Pons (tissue), 1 donor: ENCODE data around the gene GABPB2.

Experiments used
- DNase-seq: peaks from one replicate; pipeline ENCODE4 v3.0.0-alpha.2; 2016; ENCODE audit warnings: low spot score

Gene GABPB2

DNA sequence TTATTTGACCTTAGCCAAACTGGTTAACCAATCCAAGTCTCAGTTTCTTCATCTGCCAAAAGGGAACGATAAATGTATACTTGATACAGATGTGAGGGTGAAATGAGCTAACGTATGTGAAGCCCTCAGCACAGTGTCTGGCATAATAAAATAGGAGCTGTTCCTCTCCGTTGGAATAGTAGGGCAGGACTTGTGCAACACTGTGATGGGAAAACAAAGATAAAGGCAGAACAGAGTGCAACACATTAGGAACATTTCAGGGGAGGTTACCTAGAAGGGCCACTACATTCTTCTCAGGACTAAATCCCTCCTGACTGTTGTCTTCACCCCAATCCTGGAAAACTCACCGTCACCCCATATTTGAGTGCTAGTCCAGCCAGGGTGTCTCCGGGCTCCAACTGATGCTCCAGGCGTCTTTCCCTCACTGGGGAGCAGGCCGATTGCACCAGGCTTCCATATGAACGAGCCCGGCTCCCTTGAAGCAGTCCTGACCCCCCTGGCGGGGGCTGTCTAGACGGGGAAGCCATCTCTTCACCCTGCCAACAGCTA is 94.2 kb downstream of the GABPB2 start:
- no peak for DNase-seq

DNA sequence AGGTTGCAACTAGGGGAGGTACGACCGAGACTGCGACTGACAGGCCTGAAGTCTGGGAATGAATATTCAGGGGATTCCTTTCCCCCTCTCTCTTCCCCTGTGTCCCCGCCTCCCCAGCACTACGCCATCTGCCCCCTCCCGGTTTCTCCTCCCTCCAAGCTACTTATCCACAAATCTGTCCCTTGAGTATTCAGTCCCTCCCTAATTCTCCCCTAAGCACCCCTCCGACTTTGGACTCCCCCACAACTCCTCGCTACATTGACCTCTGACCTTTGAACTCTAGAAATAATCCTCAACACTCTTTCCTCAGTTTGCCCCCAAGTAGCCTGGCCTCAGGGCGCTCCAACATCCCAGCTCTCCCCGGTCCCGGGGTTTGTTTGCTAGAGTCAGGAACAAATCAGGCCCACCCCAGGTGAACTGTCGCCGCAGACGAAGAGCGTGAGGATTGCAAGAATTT is 94.7 kb downstream of the GABPB2 start:
- no peak for DNase-seq

DNA sequence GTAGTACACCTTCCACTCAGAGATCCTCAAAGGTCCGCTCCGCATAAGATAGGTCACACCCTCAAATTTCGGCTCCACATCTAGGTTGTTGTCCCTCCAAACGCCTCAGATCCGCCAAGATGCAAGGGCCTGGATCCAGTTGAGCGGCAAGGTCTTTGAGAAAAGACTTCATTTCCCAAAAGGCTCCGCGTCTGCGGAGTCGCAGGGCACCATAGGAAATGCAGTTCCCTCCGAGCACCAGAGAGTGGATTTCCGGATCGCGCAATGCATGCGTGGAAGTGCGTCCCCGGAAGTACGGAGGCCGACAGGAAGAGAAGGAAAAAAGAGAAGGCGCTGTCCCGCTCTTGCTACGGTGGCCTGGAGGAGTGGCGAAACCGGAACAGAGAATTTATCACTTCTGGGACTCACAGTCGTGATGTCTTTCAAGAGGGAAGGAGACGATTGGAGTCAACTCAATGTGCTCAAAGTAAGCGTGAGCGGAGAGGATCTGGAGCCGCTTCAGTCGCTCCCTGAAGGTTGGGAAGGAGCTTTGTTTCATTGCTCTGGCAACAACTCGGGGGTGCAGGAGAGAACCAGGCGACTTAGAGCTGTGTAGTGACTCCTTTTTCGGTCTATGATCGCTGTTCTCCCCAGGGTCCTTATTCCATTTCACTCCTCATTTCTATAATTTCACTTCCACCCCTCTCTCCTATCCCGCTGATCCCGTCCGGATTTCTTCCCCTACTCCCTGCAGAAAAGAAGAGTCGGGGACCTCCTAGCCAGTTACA is 95.4 kb downstream of the GABPB2 start, which contains the start of the genes LYSMD1 and SCNM1:
LYSMD1 (minus strand) TSS at position 165 of the 767 bp plus-strand sequence. CDS start 644 bp downstream, outside the sequence.
SCNM1 (plus strand) TSS at position 407 of the 767 bp plus-strand sequence; CDS start at position 416, 9 bp downstream.
- peak; percentile 99 for DNase-seq

DNA sequence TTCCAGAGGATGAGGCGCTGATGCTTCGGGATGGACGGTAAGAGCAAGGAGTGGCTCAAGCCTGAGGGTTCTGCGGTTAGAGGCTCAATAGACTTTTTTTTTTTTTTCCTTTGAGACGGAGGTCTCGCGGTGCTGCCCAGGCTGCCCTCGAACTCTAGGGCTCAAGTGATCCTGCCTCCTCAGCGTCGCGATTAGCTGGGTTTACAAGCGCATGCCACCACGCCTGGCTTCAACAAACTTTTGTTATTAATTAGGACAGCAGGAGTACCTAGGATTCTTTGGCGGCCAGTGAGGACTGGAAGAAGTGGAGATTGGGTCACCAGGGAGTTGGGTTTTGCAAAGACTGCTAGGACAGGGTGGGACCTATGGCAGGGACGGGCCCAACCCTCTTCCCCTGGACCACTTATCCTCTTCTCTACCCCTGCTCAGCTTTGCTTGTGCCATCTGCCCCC is 96.0 kb downstream of the GABPB2 start:
- no peak for DNase-seq

DNA sequence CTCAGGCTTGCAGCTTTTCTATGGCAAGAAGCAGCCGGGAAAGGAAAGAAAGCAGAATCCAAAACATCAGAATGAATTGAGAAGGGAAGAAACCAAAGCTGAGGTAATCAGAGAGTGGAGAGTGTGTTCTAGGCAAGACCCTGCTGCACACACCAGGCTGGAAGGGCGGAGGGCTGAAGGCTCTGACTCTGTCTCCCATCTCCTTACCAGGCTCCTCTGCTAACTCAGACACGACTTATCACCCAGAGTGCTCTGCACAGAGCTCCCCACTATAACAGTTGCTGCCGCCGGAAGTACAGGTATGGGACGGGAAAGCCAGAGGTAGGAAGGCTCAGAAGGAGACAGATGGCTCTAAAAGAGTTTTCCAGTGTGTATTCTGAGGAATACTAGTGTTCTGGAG is 96.6 kb downstream of the GABPB2 start:
- no peak for DNase-seq

DNA sequence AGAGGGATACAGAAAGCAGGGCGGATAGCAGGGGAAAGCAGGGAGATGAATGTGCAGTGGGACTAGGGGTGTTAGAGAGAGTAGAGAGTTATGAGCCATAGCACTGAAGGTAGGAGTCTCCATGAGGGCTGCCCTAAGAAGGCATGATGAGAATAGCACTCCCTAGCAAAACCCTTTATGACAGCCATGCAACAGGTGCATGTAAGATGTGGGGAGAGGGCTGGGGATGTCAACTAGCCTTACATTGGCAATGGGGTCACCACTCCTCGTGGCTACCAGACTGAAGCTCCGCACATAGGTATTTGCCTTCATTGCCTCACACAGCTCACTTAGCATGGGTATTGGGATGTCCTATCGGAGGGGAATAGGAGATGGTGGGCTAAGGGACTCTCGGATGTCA is 100.6 kb downstream of the GABPB2 start:
- DNase-seq = no peak
